ENCODE measurements around the gene BIK.

The BIK gene

DNA sequence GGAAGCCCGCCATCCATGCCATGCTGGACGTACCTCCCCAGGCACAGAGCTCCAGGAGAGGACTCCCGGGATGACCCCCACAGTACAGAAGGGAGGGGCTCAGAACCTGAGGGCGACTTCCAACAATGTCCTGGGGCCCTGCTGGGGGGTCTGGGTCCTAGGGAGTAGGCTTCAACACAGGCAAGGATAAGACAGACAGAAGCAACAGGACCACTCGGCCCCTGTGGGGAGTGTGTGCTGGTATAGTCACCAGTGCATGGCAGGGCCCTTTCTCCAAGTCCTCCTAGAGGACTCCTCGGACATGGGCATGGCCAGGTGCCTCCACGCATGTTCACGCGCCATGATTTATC lies 59.6 kb downstream of the BIK start:
- H3K27me3 Mint-ChIP-seq (ENCODE audit: low read depth) = no peaks in the 10 kb centered on the region
- H3K9me3 Mint-ChIP-seq = no peaks in the 10 kb centered on the region
- H3K27ac Mint-ChIP-seq = no peak overlapping the region
- H3K36me3 Mint-ChIP-seq (ENCODE audit: low read depth) = peaks cover 12% of the 10 kb centered on the region
- H3K4me3 Mint-ChIP-seq = no peak overlapping the region
- peaks cover 6% of the 10 kb centered on the region for H3K4me1 Mint-ChIP-seq (ENCODE audit: low read depth)

DNA sequence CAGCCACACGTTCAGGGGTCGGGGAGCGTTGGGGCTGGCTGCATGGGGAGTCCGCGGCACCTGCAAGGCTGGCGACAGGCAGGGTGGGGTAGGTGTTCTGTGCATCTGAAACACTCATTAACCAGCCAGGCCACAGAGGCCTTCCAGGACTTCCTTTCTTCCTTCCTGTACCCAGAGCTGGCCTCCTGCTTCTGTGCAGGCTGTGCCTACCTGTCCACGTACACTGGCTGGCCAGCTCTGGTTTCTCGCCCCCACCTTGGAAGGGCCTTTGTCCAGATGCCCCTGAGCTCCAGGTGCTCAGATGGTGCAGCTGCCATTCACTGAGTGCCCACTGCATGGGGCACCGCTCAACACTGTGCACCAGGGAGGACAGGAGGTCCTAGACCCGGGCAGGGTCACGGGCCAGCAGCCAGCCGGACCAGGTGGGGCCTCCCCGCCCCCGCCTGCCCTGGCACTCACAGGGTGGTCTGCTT lies 60.5 kb downstream of the BIK start:
- H3K4me3 Mint-ChIP-seq = no peak overlapping the region

DNA sequence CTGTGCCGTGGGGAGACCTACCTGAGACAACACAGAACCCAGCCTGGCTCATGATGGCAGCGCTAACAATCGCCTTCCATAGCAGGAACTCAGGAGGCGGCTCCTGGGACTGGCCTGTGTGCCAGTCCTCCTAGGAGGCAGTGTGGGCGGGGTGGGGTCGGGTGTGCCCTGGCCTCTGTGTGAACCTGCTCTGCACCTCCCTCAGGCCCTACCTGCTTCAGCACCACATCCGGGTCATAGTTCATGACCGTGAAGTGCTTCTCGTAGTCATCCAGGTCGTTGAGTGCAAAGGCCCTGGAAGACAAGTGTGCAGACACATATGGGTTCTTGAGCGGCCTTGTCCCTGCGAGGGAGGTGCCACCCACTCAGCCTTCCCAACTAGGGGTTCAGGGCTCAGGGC lies 61.1 kb downstream of the BIK start:
- H3K4me3 Mint-ChIP-seq = no peak overlapping the region
- H3K27ac Mint-ChIP-seq = no peak overlapping the region
- H3K4me1 Mint-ChIP-seq (ENCODE audit: low read depth) = peaks cover 6% of the 10 kb centered on the region
- no peaks in the 10 kb centered on the region for H3K9me3 Mint-ChIP-seq
- peaks cover 16% of the 10 kb centered on the region for H3K36me3 Mint-ChIP-seq (ENCODE audit: low read depth)
- H3K27me3 Mint-ChIP-seq (ENCODE audit: low read depth) = no peaks in the 10 kb centered on the region

More for the DNA sequence above, 60.5 kb downstream of the BIK start:
- H3K36me3 Mint-ChIP-seq (ENCODE audit: low read depth) = peaks cover 14% of the 10 kb centered on the region
- peaks cover 6% of the 10 kb centered on the region for H3K4me1 Mint-ChIP-seq (ENCODE audit: low read depth)
- H3K9me3 Mint-ChIP-seq = no peaks in the 10 kb centered on the region
- no peak overlapping the region for H3K27ac Mint-ChIP-seq
- H3K27me3 Mint-ChIP-seq (ENCODE audit: low read depth) = no peaks in the 10 kb centered on the region

DNA sequence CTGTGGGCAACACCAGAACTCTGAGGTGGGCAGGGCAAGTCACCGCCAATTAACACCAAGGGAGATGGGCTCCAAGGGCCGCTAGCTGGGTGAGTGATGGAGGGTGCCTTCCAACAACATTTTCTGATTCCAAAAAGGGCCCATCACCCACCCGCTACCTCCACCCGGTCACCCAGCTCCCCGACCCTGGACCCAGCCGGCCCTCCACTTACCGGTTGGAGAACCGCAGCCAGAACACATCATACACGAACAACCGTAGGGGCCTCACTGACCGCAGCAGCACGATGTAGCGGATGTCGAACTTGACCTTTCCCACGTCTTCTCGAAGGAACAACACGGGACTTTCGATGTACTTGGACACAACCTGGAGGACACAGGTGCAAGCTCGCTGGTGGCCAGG lies 61.6 kb downstream of the BIK start:
- peaks cover 16% of the 10 kb centered on the region for H3K36me3 Mint-ChIP-seq (ENCODE audit: low read depth)
- H3K4me3 Mint-ChIP-seq = no peak overlapping the region
- H3K27ac Mint-ChIP-seq = no peak overlapping the region
- no peaks in the 10 kb centered on the region for H3K9me3 Mint-ChIP-seq
- peaks cover 6% of the 10 kb centered on the region for H3K4me1 Mint-ChIP-seq (ENCODE audit: low read depth)
- no peaks in the 10 kb centered on the region for H3K27me3 Mint-ChIP-seq (ENCODE audit: low read depth)

DNA sequence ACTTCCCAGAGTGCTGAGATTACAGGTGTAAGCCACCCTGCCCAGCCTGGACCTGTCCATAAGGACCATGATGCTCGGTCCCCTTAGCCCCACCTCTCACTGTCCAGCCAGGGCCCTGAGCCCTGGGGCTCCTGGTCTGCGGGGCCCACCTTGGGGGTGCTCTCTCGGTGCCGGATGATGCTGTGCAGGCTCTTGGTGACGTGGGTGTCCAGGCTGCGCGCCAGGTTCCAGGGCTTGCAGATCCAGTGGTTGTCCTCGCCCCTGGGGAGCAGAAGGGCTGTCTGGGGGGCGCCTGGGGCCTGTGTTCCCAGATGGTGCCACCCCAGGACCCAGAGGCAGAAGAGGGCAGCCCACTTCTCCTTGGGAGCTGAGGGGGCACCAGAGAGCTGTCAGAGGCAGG lies 63.0 kb downstream of the BIK start:
- Mint-ChIP-seq H3K27ac (no peak overlapping the region), H3K9me3 (no peaks in the 10 kb centered on the region), H3K4me1 (ENCODE audit: low read depth) (peaks cover 6% of the 10 kb centered on the region), H3K27me3 (ENCODE audit: low read depth) (no peaks in the 10 kb centered on the region), H3K36me3 (ENCODE audit: low read depth) (peaks cover 11% of the 10 kb centered on the region), H3K4me3 (no peak overlapping the region)

DNA sequence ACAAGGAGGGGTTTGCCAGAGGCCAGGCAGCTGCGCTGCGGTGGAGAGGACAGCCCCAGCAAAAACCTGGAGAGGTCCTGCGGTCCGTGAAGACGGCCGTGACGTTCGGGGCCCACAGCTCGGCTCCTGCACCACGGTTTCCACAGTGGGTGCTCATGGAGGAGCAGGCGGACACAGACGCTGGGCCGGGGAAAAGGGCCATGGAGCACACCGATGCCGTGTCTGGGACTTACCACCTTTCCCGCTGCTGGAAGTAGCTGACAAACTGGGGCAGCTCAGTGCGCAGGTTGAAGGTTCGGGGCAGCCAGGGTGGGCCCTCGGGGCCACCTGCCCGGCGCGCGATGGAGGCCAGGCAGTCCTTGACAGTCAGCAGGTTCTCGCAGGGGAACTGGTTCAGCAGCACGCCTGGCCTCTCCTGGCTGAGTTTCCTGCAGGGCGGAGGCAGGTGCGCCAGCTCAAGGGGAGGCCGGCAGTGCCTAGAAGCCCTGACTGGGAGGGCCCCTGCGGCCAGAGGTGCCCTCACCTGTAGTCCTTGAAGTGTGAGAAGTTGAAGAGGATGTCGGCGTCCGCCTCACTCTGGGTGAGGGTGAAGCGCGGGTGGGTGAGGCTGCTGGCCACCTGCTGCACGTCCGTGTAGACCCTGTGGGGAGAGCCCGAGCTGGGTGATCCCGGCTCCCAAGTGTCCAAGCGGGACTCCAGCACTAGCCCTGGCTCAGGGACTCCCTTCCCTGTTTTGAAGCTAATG lies 63.6 kb downstream of the BIK start:
- Mint-ChIP-seq H3K36me3 (ENCODE audit: low read depth) (peaks cover 11% of the 10 kb centered on the region), H3K4me1 (ENCODE audit: low read depth) (peaks cover 4% of the 10 kb centered on the region)

DNA sequence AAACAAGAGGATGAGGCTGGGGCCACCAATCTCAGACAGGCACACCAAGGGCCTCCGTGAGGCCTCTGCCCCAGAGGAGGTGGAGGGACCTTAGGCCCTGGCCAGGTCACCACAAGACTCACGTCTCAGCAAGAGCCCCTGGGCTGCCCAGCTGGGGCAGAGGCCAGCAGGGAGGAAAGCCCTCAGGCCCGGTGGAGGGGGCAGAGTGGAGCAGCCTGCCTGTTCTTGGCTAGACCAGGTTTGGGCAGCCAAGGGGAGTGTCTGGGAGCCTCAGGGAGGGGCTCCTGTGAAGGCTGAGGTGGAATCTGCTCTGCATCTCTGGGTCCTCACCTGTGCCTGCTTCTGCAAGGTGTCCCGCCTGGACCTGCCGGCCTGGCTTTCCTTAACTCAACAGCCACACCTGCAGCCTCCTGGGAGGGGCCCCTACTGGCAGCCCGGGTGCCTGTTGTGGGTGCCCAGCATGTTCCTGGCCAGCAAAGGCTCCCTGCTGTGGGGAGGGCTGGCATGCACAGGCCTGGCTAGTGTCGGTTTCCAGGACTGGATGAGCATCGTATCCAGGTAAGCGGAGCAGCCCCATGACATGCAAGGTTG lies 64.5 kb downstream of the BIK start:
- no peaks in the 10 kb centered on the region for H3K27me3 Mint-ChIP-seq (ENCODE audit: low read depth)
- H3K4me3 Mint-ChIP-seq = no peak overlapping the region
- H3K9me3 Mint-ChIP-seq = no peaks in the 10 kb centered on the region
- H3K4me1 Mint-ChIP-seq (ENCODE audit: low read depth) = peaks cover 4% of the 10 kb centered on the region
- H3K36me3 Mint-ChIP-seq (ENCODE audit: low read depth) = peaks cover 11% of the 10 kb centered on the region
- no peak overlapping the region for H3K27ac Mint-ChIP-seq

More for the DNA sequence above, 63.6 kb downstream of the BIK start:
- no peak overlapping the region for H3K4me3 Mint-ChIP-seq
- no peaks in the 10 kb centered on the region for H3K27me3 Mint-ChIP-seq (ENCODE audit: low read depth)
- H3K27ac Mint-ChIP-seq = no peak overlapping the region
- no peaks in the 10 kb centered on the region for H3K9me3 Mint-ChIP-seq

DNA sequence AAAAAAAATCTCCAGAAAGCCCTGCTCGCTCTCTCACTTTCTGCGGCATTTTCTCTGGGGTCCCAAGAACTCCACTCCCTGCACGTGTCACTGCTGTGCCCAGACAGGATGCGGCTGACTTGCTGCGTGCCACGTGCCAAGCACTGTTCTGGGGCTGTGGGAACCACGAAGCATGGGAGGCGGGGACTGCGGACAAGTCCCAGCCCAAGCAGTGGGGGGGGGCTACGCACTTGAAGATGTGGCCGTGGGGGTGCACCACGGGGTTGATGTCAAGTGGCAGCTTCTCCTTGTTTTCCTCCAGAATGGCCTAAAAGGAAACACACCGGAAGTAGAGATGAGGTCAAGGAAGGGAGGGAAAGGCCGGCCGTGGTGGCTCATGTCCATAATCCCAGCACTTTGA lies 65.5 kb downstream of the BIK start:
- Mint-ChIP-seq H3K36me3 (ENCODE audit: low read depth) (peaks cover 13% of the 10 kb centered on the region), H3K9me3 (no peaks in the 10 kb centered on the region), H3K4me3 (no peak overlapping the region), H3K4me1 (ENCODE audit: low read depth) (peaks cover under 1% of the 10 kb centered on the region), H3K27ac (peak overlapping the region; percentile 27), H3K27me3 (ENCODE audit: low read depth) (no peaks in the 10 kb centered on the region)

DNA sequence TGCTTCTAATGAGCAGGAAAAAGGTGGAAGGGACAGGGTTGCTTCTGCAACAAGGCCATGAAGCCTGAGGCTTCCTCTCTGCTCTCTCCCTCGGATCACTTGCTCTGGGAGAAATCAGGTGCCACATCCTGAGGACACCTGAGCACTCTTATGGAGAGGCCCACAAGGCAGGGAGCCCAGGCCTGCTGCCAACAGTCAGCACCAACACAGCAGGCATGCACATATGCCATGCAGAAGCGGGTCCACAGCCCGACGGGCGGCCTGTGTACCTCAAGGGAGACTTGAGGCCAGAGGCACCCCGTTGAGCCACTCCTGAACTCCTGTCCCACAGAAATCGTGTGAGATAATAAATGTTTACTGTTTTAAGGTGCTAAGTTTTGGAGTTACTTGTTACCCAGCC lies 66.9 kb downstream of the BIK start:
- H3K27ac Mint-ChIP-seq = no peak overlapping the region
- H3K36me3 Mint-ChIP-seq (ENCODE audit: low read depth) = peaks cover 13% of the 10 kb centered on the region
- no peaks in the 10 kb centered on the region for H3K4me1 Mint-ChIP-seq (ENCODE audit: low read depth)
- H3K9me3 Mint-ChIP-seq = no peaks in the 10 kb centered on the region
- H3K4me3 Mint-ChIP-seq = no peak overlapping the region
- H3K27me3 Mint-ChIP-seq (ENCODE audit: low read depth) = no peaks in the 10 kb centered on the region
